WTC11 (cell line): ENCODE results near the gene PI4KA.

Experiments
- CTCF ChIP-seq: fragments of 200-600 bp; IDR thresholded peaks from 2 replicates; pipeline ENCODE4 v1.8.0; 2022; ENCODE audit warnings: antibody characterized with exemption
- GABPB1 ChIP-seq: sonication (generic); formaldehyde crosslinking; IDR thresholded peaks from 2 replicates; pipeline ENCODE4 v1.8.1; 2023; ENCODE audit warnings: mild to moderate bottlenecking, missing genetic modification reagents
- NR1H2 ChIP-seq: sonication (generic); formaldehyde crosslinking; IDR thresholded peaks from 2 replicates; pipeline ENCODE4 v1.9.0; 2021; ENCODE audit warnings: mild to moderate bottlenecking, moderate library complexity, missing genetic modification reagents
- TEAD4 ChIP-seq: sonication (generic); formaldehyde crosslinking; IDR thresholded peaks from 2 replicates; pipeline ENCODE4 v1.8.0; 2022; ENCODE audit warnings: mild to moderate bottlenecking, missing genetic modification reagents
- ZBTB43 ChIP-seq: sonication (generic); formaldehyde crosslinking; IDR thresholded peaks from 2 replicates; pipeline ENCODE4 v1.8.1; 2023; ENCODE audit warnings: mild to moderate bottlenecking, missing genetic modification reagents
- ZNF532 ChIP-seq: fragments of 250-450 bp; sonication (Bioruptor Pico); IDR thresholded peaks from 2 replicates; pipeline ENCODE4 v1.9.0; 2021; ENCODE audit warnings: mild to moderate bottlenecking, borderline replicate concordance

- TF ChIP-seq GABPB1 (no peak), ZNF532 (CRISPR knock-in tag) (no peak), NR1H2 (CRISPR knock-in tag) (no peak), ZBTB43 (CRISPR knock-in tag) (no peak), TEAD4 (CRISPR knock-in tag) (no peak), CTCF (no peak)
These were observed 105.7 kb downstream of the PI4KA start for GRCh38 chr22:20752873-20753272.
